Ovary (tissue), 9 donors: Measurements from ENCODE around the gene TMEM139. TPM values are rescaled to one million over a fixed set of nuclear protein-coding genes. Genes with fewer than 3 reads are reported as not detected.

Experiments used
- DNase-seq, 5 donors: peaks; one replicate each; pipeline ENCODE4 v3.0.0-alpha.2; 2019 to 2020
- H3K27ac ChIP-seq, 2 donors: fragments of 200-600 bp; one replicate each; pipeline versions ENCODE4 v1.5.1 to v1.8.0; 2019 to 2022
- H3K27me3 ChIP-seq: fragments of 200-600 bp; one replicate; pipeline ENCODE4 v1.8.0; 2022
- H3K36me3 ChIP-seq: fragments of 200-600 bp; sonication (generic); one replicate; pipeline ENCODE4 v1.5.1; 2019
- H3K4me1 ChIP-seq: one replicate; pipeline ENCODE4 v1.8.1; 2013; ENCODE audit warnings: mild to moderate bottlenecking, moderate library complexity; ENCODE audit not compliant: insufficient read depth
- H3K4me3 ChIP-seq: fragments of 200-600 bp; sonication (generic); one replicate; pipeline ENCODE4 v1.5.1; 2017
- H3K9me3 ChIP-seq, 2 donors: fragments of 200-600 bp in 1 of 2; sonication (generic) in 1 of 2; one replicate each; pipeline versions ENCODE4 v1.5.1 to v1.8.1; 2013 to 2019; ENCODE audit warnings: mild to moderate bottlenecking in 1 of 2, moderate library complexity in 1 of 2
- CTCF ChIP-seq, 3 donors: fragments of 450-650 bp in 2 of 3; fragments of 200-600 bp in 1 of 3; IDR thresholded peaks; one replicate each; pipeline versions ENCODE4 v1.5.1 to v1.8.0; 2016 to 2022; ENCODE audit warnings: antibody characterized with exemption in 3 of 3, mild to moderate bottlenecking in 1 of 3
- EP300 ChIP-seq: sonication (generic); formaldehyde crosslinking; IDR thresholded peaks from one replicate; pipeline ENCODE4 v1.6.1; 2017; ENCODE audit warnings: antibody characterized with exemption
- POLR2A ChIP-seq: fragments of 450-650 bp; IDR thresholded peaks from one replicate; pipeline ENCODE4 v1.6.1; 2017; ENCODE audit warnings: antibody characterized with exemption, mild to moderate bottlenecking, moderate library complexity
- WGBS, 3 donors: extraction: QIAGEN DNeasy Blood & Tissue Kit in 1 of 3; methylation state at CpG; one replicate each; pipeline versions ENCODE4 v1.1.5 to v1.1.7; 2013 to 2017; 5-methylcytosine and 5-hydroxymethylcytosine counted together
- intact Hi-C, 4 donors: fragments of 100-400 bp; cut with DNase I; formaldehyde crosslinking; loops; one replicate each; pipeline versions ENCODE4 v1.11.0 to v1.15.1; 2022 to 2023
- polyA plus RNA-seq, 2 donors: library from polyadenylated mRNA; stranded (reverse); fragments of 200-250 nt in 1 of 2; fragments of 350-450 nt in 1 of 2; fragmentation: Illumina TruSeq in 1 of 2; extraction: RNeasy Lipid Tissue Mini Kit (QIAGEN cat#74804) in 1 of 2; gene quantifications; one replicate each; pipeline ENCODE4 v1.2.3, GENCODE V29; 2013 to 2014
- total RNA-seq, 7 donors: library from RNA; depleted of rRNA in 2 of 7; stranded (reverse); fragments of >200 nt in 2 of 7; fragmentation: NEBNext Ultra II Directional in 3 of 7; extraction: Animal tissue kit (Norgen Biotek cat#: 25700) in 3 of 7; gene quantifications; one replicate each; pipeline versions ENCODE4 v1.1.0 to v1.2.4, GENCODE V29; 2016 to 2023
- donor health status: DM: no; HTN: no; CAD: no; lungs with moderate emphysema.
- donor health status: DM: no; HTN: no; CAD: no.
- donor health status: Bipolar disorder and iron deficiency.
- donor health status: DM: yes; HTN: yes; CAD: no.
- donor health status: DM: no; HTN: no; CAD: no.
- donor health status: DM: yes; HTN: yes; CAD: no.

The TMEM139 gene
- total and polyA plus RNA-seq, 9 donors = 0.35 to 10.8 (median 0.61) TPM

DNA sequence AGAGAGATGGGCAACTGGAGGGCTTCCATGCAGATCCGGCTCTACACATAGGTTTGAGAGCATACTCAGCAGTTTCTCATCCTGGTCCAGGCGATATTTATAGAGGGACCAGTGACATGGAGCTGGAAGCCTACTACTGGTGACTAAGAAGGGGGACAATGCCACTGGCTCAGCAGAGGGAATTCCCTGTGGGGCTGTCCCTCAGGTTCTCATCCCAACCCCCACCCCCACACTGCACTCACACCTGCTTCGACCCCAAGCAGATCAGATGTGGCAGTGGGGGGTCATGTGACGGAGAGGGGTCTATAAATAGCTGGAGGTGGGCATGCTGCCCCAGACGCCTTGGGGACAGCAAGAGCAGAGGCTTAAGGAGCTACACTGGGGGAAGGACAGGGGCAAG, 31.0 kb downstream of the TMEM139 start, which contains the start of gene CLCN1:
Gene CLCN1, plus strand, starts transcription at position 336 of the 400 bp plus-strand sequence. CDS start 102 bp downstream, outside the sequence.
- TF ChIP-seq CTCF (IDR thresholded peaks at IDR 0.05) (no peak), EP300 (no peak), POLR2A (no peak)
- WGBS, 3 donors = 70 to 75% (median 75%) methylated on average over 5 of the region's 5 CpGs
- DNase-seq = no peak
- Histone ChIP-seq H3K36me3 (no peaks in the 10 kb centered on the region), H3K27me3 (no peaks in the 10 kb centered on the region), H3K4me1 (no peaks in the 10 kb centered on the region), H3K4me3 (no peak within 1 kb of the TSS), H3K9me3 (no peaks in the 10 kb centered on the region), H3K27ac (no peak within 1 kb of the TSS)
- intact Hi-C loops = no loop called here

GRCh38 chr7:143316492-143316891, 31.7 kb downstream of the TMEM139 start:
- WGBS, 3 donors = 82 to 87% (median 82%) methylated on average over 4 of the region's 4 CpGs
- no peaks in the 10 kb centered on the region for H3K36me3 ChIP-seq
- TF ChIP-seq CTCF (IDR thresholded peaks at IDR 0.05) (no peak), EP300 (no peak), POLR2A (no peak)
- H3K4me3 ChIP-seq = no peak overlapping the region
- intact Hi-C loops = no loop called here
- no peaks in the 10 kb centered on the region for H3K27me3 ChIP-seq
- DNase-seq = no peak
- H3K4me1 ChIP-seq = no peaks in the 10 kb centered on the region
- H3K27ac ChIP-seq = no peak overlapping the region
- no peaks in the 10 kb centered on the region for H3K9me3 ChIP-seq

DNA sequence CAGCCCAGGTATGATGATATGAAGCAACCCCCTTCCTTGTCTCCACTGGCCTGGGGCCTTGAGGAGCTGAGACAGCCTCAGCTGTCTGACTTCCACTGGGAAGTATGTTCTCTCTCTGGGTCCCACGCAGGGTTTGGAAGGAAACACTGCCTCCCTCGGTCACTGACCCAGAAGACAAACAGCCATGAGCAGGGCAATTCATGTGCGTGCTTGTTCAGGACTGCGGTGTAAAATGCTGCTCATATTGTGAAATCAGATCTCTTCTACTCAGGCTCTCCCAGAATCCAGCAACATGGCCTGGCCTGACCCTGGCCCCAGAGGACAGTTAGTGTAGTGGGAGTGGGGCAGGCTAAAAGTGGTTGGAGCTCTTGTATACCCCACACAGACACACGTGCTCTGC, 33.9 kb downstream of the TMEM139 start:
- Histone ChIP-seq H3K4me3 (no peak overlapping the region), H3K4me1 (peaks cover 2% of the 10 kb centered on the region), H3K36me3 (no peaks in the 10 kb centered on the region), H3K27me3 (no peaks in the 10 kb centered on the region), H3K9me3 (no peaks in the 10 kb centered on the region), H3K27ac (no peak overlapping the region)
- WGBS, 3 donors = 30 to 33% (median 32%) methylated on average over 5 of the region's 5 CpGs
- intact Hi-C loops = no loop called here
- no peak for DNase-seq
- TF ChIP-seq POLR2A (no peak), EP300 (no peak), CTCF (IDR thresholded peaks at IDR 0.05) (no peak)

DNA sequence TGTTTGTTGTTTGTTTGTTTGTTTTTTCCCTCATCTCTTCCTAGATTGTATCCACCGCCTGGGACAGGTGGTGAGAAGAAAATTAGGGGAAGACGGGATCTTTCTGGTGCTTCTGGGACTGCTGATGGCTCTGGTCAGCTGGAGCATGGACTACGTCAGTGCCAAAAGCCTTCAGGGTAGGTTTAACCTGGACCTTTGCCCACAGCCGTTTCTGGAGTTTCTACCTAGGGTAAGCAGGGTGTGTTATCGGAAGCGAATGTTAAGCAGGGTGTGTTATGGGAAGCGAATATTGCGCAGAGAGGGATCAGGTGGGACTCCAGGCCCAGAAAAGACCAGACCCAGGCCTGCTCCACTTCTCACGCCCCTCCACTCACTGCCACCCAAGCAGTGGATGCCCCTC, 35.9 kb downstream of the TMEM139 start:
- DNase-seq = no peak
- TF ChIP-seq CTCF (IDR thresholded peaks at IDR 0.05) = no peak
- TF ChIP-seq POLR2A = no peak
- no peak for TF ChIP-seq EP300
- Histone ChIP-seq H3K36me3 (no peaks in the 10 kb centered on the region), H3K4me3 (no peak overlapping the region), H3K27ac (no peak overlapping the region), H3K4me1 (peaks cover 2% of the 10 kb centered on the region), H3K9me3 (no peaks in the 10 kb centered on the region), H3K27me3 (no peaks in the 10 kb centered on the region)
- WGBS, 3 donors = 73 to 82% (median 76%) methylated on average over 9 of the region's 9 CpGs
- intact Hi-C loops = no loop called here
